ENCODE data around the gene FAM124A. TPM values are rescaled to one million over a fixed set of nuclear protein-coding genes. Genes with fewer than 3 reads are reported as not detected.

FAM124A gene
- total RNA-seq, 3 donors from 2014 or later = 1.2 to 15.2 (median 2.1) TPM

DNA sequence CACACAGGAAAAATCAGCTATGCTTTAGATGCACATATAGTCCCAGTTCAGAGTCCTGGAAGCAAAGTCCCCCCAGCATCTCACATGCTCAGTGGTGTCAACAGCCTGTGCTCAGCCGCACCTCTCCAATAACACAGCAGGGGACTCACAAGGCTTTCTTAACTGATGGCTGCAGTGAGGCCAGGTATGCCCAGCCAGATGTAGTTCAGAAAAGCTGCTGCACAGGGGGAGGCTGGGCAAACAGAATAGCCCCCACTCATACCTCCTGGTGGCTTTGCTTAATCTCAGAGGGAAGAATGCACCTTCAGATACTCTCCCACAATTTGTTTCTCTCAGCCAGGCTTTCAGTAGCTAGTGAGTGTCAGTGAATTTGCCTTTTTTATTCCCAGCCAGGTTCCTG, 33.4 kb downstream of the FAM124A start:
- ATAC-seq = no peak
- intact Hi-C loops (cut with DNase I, micrococcal nuclease) = no loop called here
- TF ChIP-seq, protein P1, sequence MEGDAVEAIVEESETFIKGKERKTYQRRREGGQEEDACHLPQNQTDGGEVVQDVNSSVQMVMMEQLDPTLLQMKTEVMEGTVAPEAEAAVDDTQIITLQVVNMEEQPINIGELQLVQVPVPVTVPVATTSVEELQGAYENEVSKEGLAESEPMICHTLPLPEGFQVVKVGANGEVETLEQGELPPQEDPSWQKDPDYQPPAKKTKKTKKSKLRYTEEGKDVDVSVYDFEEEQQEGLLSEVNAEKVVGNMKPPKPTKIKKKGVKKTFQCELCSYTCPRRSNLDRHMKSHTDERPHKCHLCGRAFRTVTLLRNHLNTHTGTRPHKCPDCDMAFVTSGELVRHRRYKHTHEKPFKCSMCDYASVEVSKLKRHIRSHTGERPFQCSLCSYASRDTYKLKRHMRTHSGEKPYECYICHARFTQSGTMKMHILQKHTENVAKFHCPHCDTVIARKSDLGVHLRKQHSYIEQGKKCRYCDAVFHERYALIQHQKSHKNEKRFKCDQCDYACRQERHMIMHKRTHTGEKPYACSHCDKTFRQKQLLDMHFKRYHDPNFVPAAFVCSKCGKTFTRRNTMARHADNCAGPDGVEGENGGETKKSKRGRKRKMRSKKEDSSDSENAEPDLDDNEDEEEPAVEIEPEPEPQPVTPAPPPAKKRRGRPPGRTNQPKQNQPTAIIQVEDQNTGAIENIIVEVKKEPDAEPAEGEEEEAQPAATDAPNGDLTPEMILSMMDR (IDR thresholded peaks at IDR 0.05) = no peak

DNA sequence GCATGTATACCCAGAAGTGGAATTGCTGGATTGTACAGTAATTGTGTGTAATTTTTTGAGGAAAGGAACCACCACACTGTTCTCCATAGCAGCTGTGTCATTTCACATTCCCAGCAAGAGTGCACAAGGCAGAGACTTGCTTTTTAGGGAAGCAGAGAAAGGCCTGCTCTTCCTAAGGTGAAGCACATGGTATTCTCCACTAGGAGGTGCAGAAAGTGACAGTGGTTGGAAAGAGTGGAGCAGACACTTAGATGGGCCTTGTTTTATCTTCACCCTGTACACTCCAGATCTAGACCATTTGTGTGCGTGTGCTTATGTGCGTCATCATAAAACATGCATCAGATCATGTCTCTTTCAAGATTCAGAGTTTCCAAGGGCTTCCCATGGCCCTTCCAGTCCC, 35.0 kb downstream of the FAM124A start:
- no peaks in the 10 kb centered on the region for H3K4me1 ChIP-seq (ENCODE audit: low read depth)
- H3K36me3 ChIP-seq (ENCODE audit: low read depth) = no peaks in the 10 kb centered on the region
- DNase-seq = no peak
- TF ChIP-seq, protein P1 (IDR thresholded peaks at IDR 0.05) = no peak
- intact Hi-C loops (cut with DNase I, micrococcal nuclease) = no loop called here
- no peak overlapping the region for H3K4me3 ChIP-seq
- no peak for ATAC-seq
- H3K9me3 ChIP-seq = no peaks in the 10 kb centered on the region

More for the DNA sequence above, 33.4 kb downstream of the FAM124A start:
- Histone ChIP-seq H3K9me3 (no peaks in the 10 kb centered on the region), H3K4me1 (ENCODE audit: low read depth) (no peaks in the 10 kb centered on the region), H3K4me3 (no peak overlapping the region), H3K36me3 (ENCODE audit: low read depth) (no peaks in the 10 kb centered on the region)
- no peak for DNase-seq

DNA sequence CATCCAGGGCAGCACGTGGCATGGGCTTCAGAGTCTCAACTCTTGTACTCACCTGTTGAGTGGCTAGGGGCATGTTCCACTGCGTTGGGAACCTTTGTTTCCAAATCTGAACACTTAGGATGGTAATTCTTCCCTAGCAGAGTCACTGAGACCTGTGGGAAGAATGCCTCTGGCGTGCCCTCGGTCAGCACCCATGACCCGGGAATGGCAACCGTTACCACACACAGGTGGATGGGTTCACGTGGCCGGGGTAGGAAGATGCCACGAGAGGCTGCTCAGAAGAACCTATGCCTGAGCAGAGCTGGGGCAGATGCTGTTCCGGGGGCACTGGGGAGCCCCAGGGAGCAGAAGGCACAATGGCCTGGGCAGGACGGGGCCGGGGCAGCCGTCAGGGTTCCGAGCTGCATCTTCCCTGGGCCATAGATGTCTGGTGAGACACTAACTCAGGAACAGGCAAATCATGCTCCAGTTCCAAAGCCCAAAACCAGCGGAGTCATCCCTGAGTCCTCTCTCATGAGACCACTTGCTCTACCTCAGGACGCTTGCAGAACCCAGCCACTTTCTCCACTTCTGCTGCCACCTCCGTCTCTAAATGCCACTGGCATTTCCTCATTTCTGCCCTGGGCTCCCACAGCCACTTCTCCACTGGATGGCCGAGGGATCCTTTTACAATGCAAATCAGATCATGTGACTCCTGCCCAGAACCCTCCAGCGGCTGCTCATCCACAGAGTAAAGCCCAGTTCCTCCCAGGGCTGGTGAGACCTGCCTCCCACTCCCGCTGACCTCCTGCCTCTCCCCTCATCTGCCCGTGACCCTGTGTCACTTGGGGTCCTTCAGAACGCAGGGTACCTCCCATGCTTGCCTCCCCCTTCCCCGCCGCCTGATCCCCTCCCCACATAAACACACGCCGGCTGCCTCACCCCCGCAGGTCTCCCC, 36.7 kb downstream of the FAM124A start:
- ATAC-seq (no peak), DNase-seq (no peak)
- H3K4me3 ChIP-seq = no peak overlapping the region
- H3K9me3 ChIP-seq = no peaks in the 10 kb centered on the region
- H3K4me1 ChIP-seq (ENCODE audit: low read depth) = no peaks in the 10 kb centered on the region
- intact Hi-C loops (cut with DNase I, micrococcal nuclease) = no loop called here
- TF ChIP-seq, protein P1 (IDR thresholded peaks at IDR 0.05) = no peak
- H3K36me3 ChIP-seq (ENCODE audit: low read depth) = no peaks in the 10 kb centered on the region

DNA sequence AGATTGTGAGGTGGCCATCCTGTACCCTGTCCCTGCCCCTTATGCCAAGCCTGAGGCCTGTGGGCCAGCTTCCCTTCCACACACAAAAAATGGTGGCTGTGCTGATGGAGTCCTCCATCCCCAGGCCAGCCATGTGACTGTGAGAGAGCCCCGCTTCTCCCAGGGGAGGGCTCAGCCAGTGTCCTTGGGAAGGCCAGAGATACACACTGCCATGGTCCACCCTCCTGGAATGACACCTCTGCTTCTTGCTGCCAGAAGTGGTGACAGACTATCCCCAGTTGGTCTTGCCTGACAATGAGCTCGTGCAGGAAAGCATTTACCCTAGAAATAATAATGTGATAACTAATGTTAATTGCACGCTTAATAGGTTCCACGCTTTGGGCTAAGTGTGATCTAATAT, 38.0 kb downstream of the FAM124A start:
- Histone ChIP-seq H3K36me3 (ENCODE audit: low read depth) (no peaks in the 10 kb centered on the region), H3K4me3 (no peak overlapping the region), H3K4me1 (ENCODE audit: low read depth) (no peaks in the 10 kb centered on the region), H3K9me3 (no peaks in the 10 kb centered on the region)
- no peak for ATAC-seq
- intact Hi-C loops (cut with DNase I, micrococcal nuclease) = no loop called here
- TF ChIP-seq, protein P1 (IDR thresholded peaks at IDR 0.05) = no peak
- no peak for DNase-seq

DNA sequence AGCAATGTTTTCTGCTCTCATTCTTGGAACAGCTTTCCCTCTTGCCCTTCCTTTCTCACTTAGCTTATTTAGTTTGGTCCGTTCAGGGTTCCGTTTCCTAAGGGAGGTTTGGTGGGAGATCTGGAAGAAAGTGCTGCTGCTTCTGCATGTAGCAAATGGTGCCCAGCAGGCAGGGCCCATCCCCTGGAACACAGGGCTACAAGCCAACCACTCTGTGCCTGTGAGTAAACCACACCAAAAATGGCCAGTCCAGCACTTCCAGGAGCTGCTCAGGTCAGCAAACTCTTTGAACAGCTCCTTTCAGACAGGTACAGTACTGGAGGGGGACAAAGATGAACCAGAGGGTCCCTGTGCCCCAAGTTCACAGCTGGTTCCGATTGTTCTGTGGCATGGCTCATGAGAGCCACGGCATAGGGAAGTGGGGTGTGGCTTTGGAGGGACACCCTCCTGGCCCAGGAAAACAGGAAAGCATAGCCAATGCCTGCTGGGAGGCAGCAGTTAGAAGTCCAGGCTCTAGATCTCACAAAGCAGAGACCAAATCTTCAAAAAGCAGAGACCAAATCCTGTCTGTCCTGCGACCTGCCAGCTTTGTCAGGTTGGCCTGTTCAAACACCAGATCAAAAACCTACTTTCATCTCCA, 39.5 kb downstream of the FAM124A start:
- ATAC-seq (no peak), DNase-seq (no peak)
- TF ChIP-seq, protein P1 (IDR thresholded peaks at IDR 0.05) = no peak
- Histone ChIP-seq H3K4me3 (no peak overlapping the region), H3K9me3 (no peaks in the 10 kb centered on the region), H3K4me1 (ENCODE audit: low read depth) (no peaks in the 10 kb centered on the region), H3K36me3 (ENCODE audit: low read depth) (no peaks in the 10 kb centered on the region)
- intact Hi-C loops (cut with DNase I, micrococcal nuclease) = no loop called here
